ENCODE data around the gene SOCS1.

Gene SOCS1

GRCh38 chr16:11204513-11205047, 51.4 kb downstream of the SOCS1 start:
- DNase-seq (ENCODE audit: low spot score), result no peak

All from activated CD4-positive, alpha-beta T cell treated with anti-CD3 and anti-CD28 coated beads, Interleukin-2, Interleukin-4, amounts not matched to agents 100 ng/mL and 50 ng/mL, durations not matched to agents 16 hours and 8 hours (primary cell).